NT2/D1 (cell line): ENCODE measurements around the gene CDC20.

Experiments used
- SUZ12 ChIP-seq: IDR thresholded peaks from 2 replicates; pipeline ENCODE4 v1.6.1; 2011; ENCODE audit not compliant: insufficient read length, insufficient read depth; ENCODE audit errors: extremely low read depth
- YY1 ChIP-seq: IDR thresholded peaks from 2 replicates; pipeline ENCODE4 v1.6.1; 2011; ENCODE audit not compliant: insufficient read length, insufficient read depth
- ZNF274 ChIP-seq: IDR thresholded peaks from 2 replicates; pipeline ENCODE4 v1.6.1; 2011; ENCODE audit warnings: mild to moderate bottlenecking, low read depth, low read length

DNA sequence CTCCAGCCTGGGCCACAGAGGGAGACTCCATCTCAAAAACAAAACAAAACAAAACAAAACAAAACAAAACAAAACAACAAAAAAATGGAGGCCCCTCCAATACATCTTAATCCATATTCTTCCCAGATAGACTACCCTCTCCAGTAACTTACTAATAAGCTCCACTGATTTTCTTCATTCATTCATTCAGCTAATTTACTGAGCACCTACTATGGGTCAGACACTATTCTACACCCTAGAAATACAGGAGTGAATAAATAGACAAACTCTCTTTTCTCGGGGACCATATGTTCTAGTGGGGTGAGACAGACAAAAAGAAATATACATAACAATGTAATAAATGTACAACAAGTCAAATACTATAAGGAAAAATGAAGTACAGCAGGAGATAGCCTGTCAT lies 7.8 kb upstream of the CDC20 start:
- TF ChIP-seq ZNF274, result no peak
- no peak for TF ChIP-seq YY1
- TF ChIP-seq SUZ12, result no peak
